DOHH2 (cell line): Measurements from ENCODE around the gene FARP2.

Experiments
- H3F3A ChIP-seq: fragments of 200-600 bp; sonication (generic), shearing (Covaris generic); 2 replicates; pipeline ENCODE4 v1.6.0; 2016; ENCODE audit warnings: antibody characterized with exemption, mild to moderate bottlenecking; ENCODE audit not compliant: control insufficient read depth, insufficient read depth
- H3K27ac ChIP-seq: fragments of 200-600 bp; sonication (generic); 2 replicates; pipeline ENCODE4 v1.5.1; 2014; ENCODE audit warnings: low read depth, mild to moderate bottlenecking, low read length, moderate library complexity
- H3K27me3 ChIP-seq: fragments of 200-600 bp; sonication (generic); 2 replicates; pipeline ENCODE4 v1.6.1; 2014; ENCODE audit warnings: mild to moderate bottlenecking, low read length, mixed read lengths; ENCODE audit not compliant: control insufficient read depth
- H3K36me3 ChIP-seq: fragments of 200-600 bp; sonication (generic); 2 replicates; pipeline ENCODE4 v1.6.1; 2014; ENCODE audit warnings: mild to moderate bottlenecking, low read length, moderate library complexity, mixed read lengths; ENCODE audit not compliant: control insufficient read depth
- H3K4me1 ChIP-seq: fragments of 200-600 bp; sonication (generic); 2 replicates; pipeline ENCODE4 v1.6.1; 2014; ENCODE audit warnings: mild to moderate bottlenecking, low read length, mixed read lengths; ENCODE audit not compliant: control insufficient read depth
- H3K4me2 ChIP-seq: fragments of 200-600 bp; sonication (generic); 2 replicates; pipeline ENCODE4 v1.6.0; 2014; ENCODE audit warnings: mild to moderate bottlenecking, low read length, moderate library complexity
- H3K4me3 ChIP-seq: fragments of 200-600 bp; sonication (generic); 2 replicates; pipeline ENCODE4 v1.5.1; 2014; ENCODE audit warnings: mild to moderate bottlenecking, low read length, mixed read lengths
- H3K79me2 ChIP-seq: fragments of 200-600 bp; sonication (generic); 2 replicates; pipeline ENCODE4 v1.6.1; 2014; ENCODE audit warnings: mild to moderate bottlenecking, low read length, mixed read lengths; ENCODE audit not compliant: control insufficient read depth
- H3K9me2 ChIP-seq: fragments of 200-600 bp; sonication (generic); replicated peaks from 2 replicates; pipeline ENCODE4 v1.6.1; 2014; ENCODE audit warnings: mild to moderate bottlenecking, low read length, mixed read lengths; ENCODE audit not compliant: control insufficient read depth
- H3K9me3 ChIP-seq: fragments of 200-600 bp; sonication (generic); 2 replicates; pipeline ENCODE4 v1.6.1; 2014; ENCODE audit warnings: antibody characterized with exemption, low read length, mixed read lengths; ENCODE audit not compliant: control insufficient read depth, insufficient read depth
- H4K20me1 ChIP-seq: fragments of 200-600 bp; sonication (generic); 2 replicates; pipeline ENCODE4 v1.6.0; 2014; ENCODE audit warnings: low read depth, mild to moderate bottlenecking, antibody characterized with exemption, low read length, moderate library complexity; ENCODE audit not compliant: control insufficient read depth, insufficient read depth
- CTCF ChIP-seq: fragments of 200-600 bp; sonication (generic); IDR thresholded peaks from one replicate; pipeline ENCODE4 v1.5.1; 2014; ENCODE audit warnings: antibody characterized with exemption, mild to moderate bottlenecking, low read depth, low read length; ENCODE audit not compliant: poor library complexity, severe bottlenecking
- EZH2phosphoT487 ChIP-seq: fragments of 200-600 bp; sonication (generic); IDR thresholded peaks from 2 replicates; pipeline ENCODE4 v1.6.1; 2017; ENCODE audit warnings: borderline replicate concordance, mild to moderate bottlenecking, antibody characterized with exemption, low read length, moderate library complexity, mixed read lengths

The FARP2 gene

GRCh38 chr2:241540401-241540770 is 184.3 kb downstream of the FARP2 start:
- no peak overlapping the region for H3K4me3 ChIP-seq
- H3K36me3 ChIP-seq: no peaks in the 10 kb centered on the region
- no peak for TF ChIP-seq CTCF
- no peaks in the 10 kb centered on the region for H4K20me1 ChIP-seq
- H3K27ac ChIP-seq: no peak overlapping the region
- H3K4me1 ChIP-seq: no peaks in the 10 kb centered on the region
- no peak overlapping the region for H3K4me2 ChIP-seq
- H3K9me3 ChIP-seq: no peaks in the 10 kb centered on the region
- no peaks in the 10 kb centered on the region for H3F3A ChIP-seq
- no peaks in the 10 kb centered on the region for H3K9me2 ChIP-seq
- peaks cover 3% of the 10 kb centered on the region; the same call in 1 of the 2 replicates for H3K27me3 ChIP-seq
- H3K79me2 ChIP-seq: no peaks in the 10 kb centered on the region

- Histone ChIP-seq H3K9me2 (no peaks in the 10 kb centered on the region), H3K36me3 (no peaks in the 10 kb centered on the region), H3K4me2 (no peak overlapping the region), H4K20me1 (no peaks in the 10 kb centered on the region), H3F3A (no peaks in the 10 kb centered on the region), H3K27me3 (peaks cover 3% of the 10 kb centered on the region; the same call in 1 of the 2 replicates), H3K27ac (no peak overlapping the region), H3K79me2 (no peaks in the 10 kb centered on the region), H3K4me3 (no peak overlapping the region), H3K9me3 (no peaks in the 10 kb centered on the region), H3K4me1 (no peaks in the 10 kb centered on the region)
- no peak for TF ChIP-seq EZH2phosphoT487
- TF ChIP-seq CTCF: no peak
Observed at GRCh38 chr2:241540771-241541561, 184.9 kb downstream of the FARP2 start.

DNA sequence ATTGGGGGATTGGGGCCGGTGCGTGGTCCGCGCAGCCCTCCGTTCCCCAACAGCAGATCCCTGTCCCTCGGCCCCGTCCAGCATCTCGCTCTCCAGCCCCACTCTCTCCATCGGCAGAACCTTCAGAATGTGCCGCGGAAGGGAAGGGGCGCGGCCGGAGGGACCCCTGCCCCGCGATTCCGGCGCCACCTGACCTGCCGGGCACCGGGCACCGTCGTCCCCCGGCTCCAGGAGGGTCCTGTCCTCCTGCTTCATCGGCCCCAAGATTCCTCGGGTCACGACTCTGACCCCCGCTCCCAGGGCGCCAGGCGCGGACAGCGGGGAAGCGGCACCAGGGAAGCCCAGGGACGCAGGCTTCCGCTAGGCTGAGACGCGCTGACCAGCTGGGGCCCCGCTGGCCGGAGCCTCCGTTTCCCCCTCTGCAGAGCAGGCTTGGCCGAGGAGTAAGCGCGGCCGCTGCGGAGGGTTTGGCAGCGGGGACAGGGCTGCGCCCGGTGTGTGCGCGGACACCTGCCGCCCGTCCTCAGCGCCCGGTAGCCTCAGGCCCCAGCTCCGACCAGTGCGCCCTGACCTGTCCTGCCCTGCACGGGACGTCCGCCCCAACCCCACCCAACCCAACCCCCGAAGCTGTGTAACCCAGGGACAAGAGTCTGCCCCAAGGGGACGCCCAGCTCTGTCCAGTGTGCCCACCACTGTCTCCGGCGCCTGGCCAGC is 185.6 kb downstream of the FARP2 start:
- H3K4me1 ChIP-seq: no peaks in the 10 kb centered on the region
- H3K4me3 ChIP-seq: no peak overlapping the region

More for the DNA sequence above, 185.6 kb downstream of the FARP2 start:
- no peaks in the 10 kb centered on the region for H3K9me2 ChIP-seq
- H3K79me2 ChIP-seq: no peaks in the 10 kb centered on the region
- H3K4me2 ChIP-seq: no peak overlapping the region
- H3K9me3 ChIP-seq: no peaks in the 10 kb centered on the region
- peaks cover 7% of the 10 kb centered on the region; the same call in 1 of the 2 replicates for H3K27me3 ChIP-seq
- no peaks in the 10 kb centered on the region for H3F3A ChIP-seq
- TF ChIP-seq EZH2phosphoT487: no peak
- TF ChIP-seq CTCF: no peak
- no peaks in the 10 kb centered on the region for H3K36me3 ChIP-seq
- H4K20me1 ChIP-seq: no peaks in the 10 kb centered on the region
- no peak overlapping the region for H3K27ac ChIP-seq
